GM23338 (cell line): ENCODE data around the gene HJURP. TPM values are rescaled to one million over a fixed set of nuclear protein-coding genes. Genes with fewer than 3 reads are reported as not detected.

Source experiments
- ATAC-seq: fragments of 200-7000 bp; cut with Tn5 transposase; 3 replicates; pipeline ENCODE4 v1.9.1; 2020
- DNase-seq: peaks from one replicate; pipeline ENCODE4 v3.0.0-alpha.2; 2015; ENCODE audit warnings: low spot score
- H2AFZ ChIP-seq: fragments of 200-600 bp; sonication (generic); 2 replicates; pipeline ENCODE4 v1.8.0; 2016; ENCODE audit warnings: antibody characterized with exemption, mild to moderate bottlenecking, moderate library complexity
- H3F3A ChIP-seq: fragments of 200-600 bp; sonication (generic); replicated peaks from 2 replicates; pipeline ENCODE4 v1.8.0; 2017; ENCODE audit warnings: antibody characterized with exemption, mixed run types, low read depth
- H3K27ac ChIP-seq: fragments of 200-600 bp; sonication (generic); 2 replicates; pipeline ENCODE4 v1.6.1; 2016; ENCODE audit warnings: low read depth
- H3K27me3 ChIP-seq: fragments of 200-600 bp; sonication (generic); 2 replicates; pipeline ENCODE4 v1.8.0; 2016; ENCODE audit warnings: mild to moderate bottlenecking, mixed run types, moderate library complexity; ENCODE audit not compliant: insufficient read depth
- H3K36me3 ChIP-seq: fragments of 200-600 bp; sonication (generic); 2 replicates; pipeline ENCODE4 v1.8.0; 2016; ENCODE audit warnings: mild to moderate bottlenecking; ENCODE audit not compliant: insufficient read depth
- H3K4me1 ChIP-seq: fragments of 200-600 bp; sonication (generic); 2 replicates; pipeline ENCODE4 v1.8.0; 2016; ENCODE audit warnings: mild to moderate bottlenecking, moderate library complexity; ENCODE audit not compliant: insufficient read depth
- H3K4me2 ChIP-seq: fragments of 200-600 bp; sonication (generic); 2 replicates; pipeline ENCODE4 v1.7.1; 2017; ENCODE audit warnings: mixed run types
- H3K4me3 ChIP-seq: fragments of 200-600 bp; sonication (generic); 2 replicates; pipeline ENCODE4 v1.6.1; 2016; ENCODE audit warnings: mixed run types
- H3K79me2 ChIP-seq: fragments of 200-600 bp; sonication (generic); replicated peaks from 2 replicates; pipeline ENCODE4 v1.8.0; 2017; ENCODE audit warnings: mild to moderate bottlenecking; ENCODE audit not compliant: insufficient read depth
- H3K9me2 ChIP-seq: fragments of 200-600 bp; sonication (generic); 2 replicates; pipeline ENCODE4 v1.8.0; 2017; ENCODE audit not compliant: insufficient read depth
- H4K20me1 ChIP-seq: fragments of 200-600 bp; sonication (generic); replicated peaks from 2 replicates; pipeline ENCODE4 v1.8.0; 2017; ENCODE audit warnings: mild to moderate bottlenecking; ENCODE audit not compliant: insufficient read depth
- H3K27ac Mint-ChIP-seq: 2 replicates; pipeline ENCODE4 v1.8.0; 2020; ENCODE audit warnings: inconsistent platforms, mild to moderate bottlenecking, moderate library complexity, mixed read lengths
- H3K27me3 Mint-ChIP-seq: 3 replicates; pipeline ENCODE4 v1.8.0; 2022; ENCODE audit warnings: low read depth, mild to moderate bottlenecking, moderate library complexity, mixed read lengths, inconsistent platforms; ENCODE audit not compliant: insufficient read depth, poor library complexity
- H3K36me3 Mint-ChIP-seq: 3 replicates; pipeline ENCODE4 v1.8.0; 2021; ENCODE audit warnings: low read depth, mild to moderate bottlenecking, inconsistent platforms, moderate library complexity, mixed read lengths
- H3K4me1 Mint-ChIP-seq: 3 replicates; pipeline ENCODE4 v1.8.0; 2020; ENCODE audit warnings: mild to moderate bottlenecking, inconsistent platforms, mixed read lengths
- H3K4me3 Mint-ChIP-seq: 3 replicates; pipeline ENCODE4 v1.8.0; 2021; ENCODE audit warnings: moderate library complexity, mild to moderate bottlenecking, inconsistent platforms, mixed read lengths
- H3K9me3 Mint-ChIP-seq: 3 replicates; pipeline ENCODE4 v1.8.0; 2020; ENCODE audit warnings: moderate library complexity, mild to moderate bottlenecking, inconsistent platforms, mixed read lengths
- NANOG ChIP-seq: IDR thresholded peaks from 2 replicates; pipeline ENCODE4 v1.6.1; 2016; ENCODE audit warnings: antibody characterized with exemption, borderline replicate concordance
- POLR2AphosphoS5 ChIP-seq: IDR thresholded peaks from 2 replicates; pipeline ENCODE4 v1.6.1; 2016; ENCODE audit warnings: antibody characterized with exemption, low read depth
- ZNF114 ChIP-seq: fragments of 250-450 bp; sonication (Bioruptor Pico); IDR thresholded peaks from 2 replicates; pipeline ENCODE4 v1.5.0; 2020; ENCODE audit warnings: mild to moderate bottlenecking, moderate library complexity
- polyA plus RNA-seq: library from polyadenylated mRNA; unstranded; fragments of >200 nt; fragmentation: Nextera tagmentation; extraction: Ambion mirVana; gene quantifications from 2 replicates; pipeline ENCODE4 v1.2.1, GENCODE V29; 2016
- total RNA-seq: library from RNA; depleted of rRNA; stranded (reverse); fragments of >200 nt; shearing (Covaris generic); gene quantifications from 2 replicates; pipeline ENCODE4 v1.2.3, GENCODE V29; 2014
- TF ChIP-seq, protein P1 (sequence below), 2 experiments: fragments of 200-600 bp in 1 of 2; sonication (generic) in 1 of 2; conservative IDR thresholded peaks; 2 replicates each; pipeline versions ENCODE4 v1.5.1 to v1.6.1; 2016 to 2017; ENCODE audit warnings: antibody characterized with exemption in 2 of 2, low read depth in 2 of 2, mild to moderate bottlenecking in 2 of 2, moderate library complexity in 1 of 2
- TF ChIP-seq, protein P2 (sequence below): IDR thresholded peaks from one replicate; pipeline ENCODE4 v1.6.1; 2018; ENCODE audit warnings: antibody characterized with exemption; ENCODE audit not compliant: unreplicated experiment

The HJURP gene
- total and polyA plus RNA-seq, 2 experiments from 2014 or later = 42.9 to 49.2 TPM

DNA sequence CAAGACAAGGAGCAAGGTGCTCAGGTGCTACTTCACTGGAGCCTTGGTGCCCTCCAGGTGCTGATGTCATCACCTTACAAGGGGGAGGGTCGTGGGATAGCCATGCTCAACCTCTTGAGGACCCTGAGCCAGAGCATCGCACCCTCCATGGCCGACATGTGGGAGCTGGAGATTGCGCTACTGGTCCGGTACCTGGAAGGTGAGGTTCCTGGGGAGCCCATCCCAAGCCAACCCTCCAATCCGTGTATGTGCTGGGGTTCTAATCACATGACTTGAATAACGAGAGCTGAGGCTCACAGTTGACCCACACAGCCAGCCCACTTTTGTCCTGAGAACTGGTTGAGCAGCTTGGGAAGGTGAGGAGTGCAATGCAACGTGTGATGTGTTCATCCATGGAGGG, 50.3 kb downstream of the HJURP start:
- ATAC-seq (no peak), DNase-seq (no peak)
- TF ChIP-seq, protein P1, sequence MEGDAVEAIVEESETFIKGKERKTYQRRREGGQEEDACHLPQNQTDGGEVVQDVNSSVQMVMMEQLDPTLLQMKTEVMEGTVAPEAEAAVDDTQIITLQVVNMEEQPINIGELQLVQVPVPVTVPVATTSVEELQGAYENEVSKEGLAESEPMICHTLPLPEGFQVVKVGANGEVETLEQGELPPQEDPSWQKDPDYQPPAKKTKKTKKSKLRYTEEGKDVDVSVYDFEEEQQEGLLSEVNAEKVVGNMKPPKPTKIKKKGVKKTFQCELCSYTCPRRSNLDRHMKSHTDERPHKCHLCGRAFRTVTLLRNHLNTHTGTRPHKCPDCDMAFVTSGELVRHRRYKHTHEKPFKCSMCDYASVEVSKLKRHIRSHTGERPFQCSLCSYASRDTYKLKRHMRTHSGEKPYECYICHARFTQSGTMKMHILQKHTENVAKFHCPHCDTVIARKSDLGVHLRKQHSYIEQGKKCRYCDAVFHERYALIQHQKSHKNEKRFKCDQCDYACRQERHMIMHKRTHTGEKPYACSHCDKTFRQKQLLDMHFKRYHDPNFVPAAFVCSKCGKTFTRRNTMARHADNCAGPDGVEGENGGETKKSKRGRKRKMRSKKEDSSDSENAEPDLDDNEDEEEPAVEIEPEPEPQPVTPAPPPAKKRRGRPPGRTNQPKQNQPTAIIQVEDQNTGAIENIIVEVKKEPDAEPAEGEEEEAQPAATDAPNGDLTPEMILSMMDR (conservative IDR thresholded peaks at IDR 0.05; ENCODE audit: low read depth in 2 of 2) = no peak
- TF ChIP-seq, protein P2, sequence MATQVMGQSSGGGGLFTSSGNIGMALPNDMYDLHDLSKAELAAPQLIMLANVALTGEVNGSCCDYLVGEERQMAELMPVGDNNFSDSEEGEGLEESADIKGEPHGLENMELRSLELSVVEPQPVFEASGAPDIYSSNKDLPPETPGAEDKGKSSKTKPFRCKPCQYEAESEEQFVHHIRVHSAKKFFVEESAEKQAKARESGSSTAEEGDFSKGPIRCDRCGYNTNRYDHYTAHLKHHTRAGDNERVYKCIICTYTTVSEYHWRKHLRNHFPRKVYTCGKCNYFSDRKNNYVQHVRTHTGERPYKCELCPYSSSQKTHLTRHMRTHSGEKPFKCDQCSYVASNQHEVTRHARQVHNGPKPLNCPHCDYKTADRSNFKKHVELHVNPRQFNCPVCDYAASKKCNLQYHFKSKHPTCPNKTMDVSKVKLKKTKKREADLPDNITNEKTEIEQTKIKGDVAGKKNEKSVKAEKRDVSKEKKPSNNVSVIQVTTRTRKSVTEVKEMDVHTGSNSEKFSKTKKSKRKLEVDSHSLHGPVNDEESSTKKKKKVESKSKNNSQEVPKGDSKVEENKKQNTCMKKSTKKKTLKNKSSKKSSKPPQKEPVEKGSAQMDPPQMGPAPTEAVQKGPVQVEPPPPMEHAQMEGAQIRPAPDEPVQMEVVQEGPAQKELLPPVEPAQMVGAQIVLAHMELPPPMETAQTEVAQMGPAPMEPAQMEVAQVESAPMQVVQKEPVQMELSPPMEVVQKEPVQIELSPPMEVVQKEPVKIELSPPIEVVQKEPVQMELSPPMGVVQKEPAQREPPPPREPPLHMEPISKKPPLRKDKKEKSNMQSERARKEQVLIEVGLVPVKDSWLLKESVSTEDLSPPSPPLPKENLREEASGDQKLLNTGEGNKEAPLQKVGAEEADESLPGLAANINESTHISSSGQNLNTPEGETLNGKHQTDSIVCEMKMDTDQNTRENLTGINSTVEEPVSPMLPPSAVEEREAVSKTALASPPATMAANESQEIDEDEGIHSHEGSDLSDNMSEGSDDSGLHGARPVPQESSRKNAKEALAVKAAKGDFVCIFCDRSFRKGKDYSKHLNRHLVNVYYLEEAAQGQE = no peak
- no peak for TF ChIP-seq POLR2AphosphoS5
- no peak for TF ChIP-seq ZNF114
- Histone ChIP-seq H3K79me2 (no peaks in the 10 kb centered on the region), H3F3A (no peaks in the 10 kb centered on the region), H3K4me3 (no peak overlapping the region), H3K9me2 (no peaks in the 10 kb centered on the region), H2AFZ (no peak overlapping the region), H3K36me3 (no peaks in the 10 kb centered on the region), H3K4me1 (no peaks in the 10 kb centered on the region), H4K20me1 (no peaks in the 10 kb centered on the region), H3K4me2 (no peak overlapping the region), H3K27ac (no peak overlapping the region), H3K27me3 (no peaks in the 10 kb centered on the region)
- peaks cover 3% of the 10 kb centered on the region for H3K27me3 Mint-ChIP-seq
- peaks cover 14% of the 10 kb centered on the region for H3K9me3 Mint-ChIP-seq
- no peak overlapping the region for H3K27ac Mint-ChIP-seq
- H3K4me1 Mint-ChIP-seq = no peaks in the 10 kb centered on the region
- no peak overlapping the region for H3K4me3 Mint-ChIP-seq
- no peaks in the 10 kb centered on the region for H3K36me3 Mint-ChIP-seq

DNA sequence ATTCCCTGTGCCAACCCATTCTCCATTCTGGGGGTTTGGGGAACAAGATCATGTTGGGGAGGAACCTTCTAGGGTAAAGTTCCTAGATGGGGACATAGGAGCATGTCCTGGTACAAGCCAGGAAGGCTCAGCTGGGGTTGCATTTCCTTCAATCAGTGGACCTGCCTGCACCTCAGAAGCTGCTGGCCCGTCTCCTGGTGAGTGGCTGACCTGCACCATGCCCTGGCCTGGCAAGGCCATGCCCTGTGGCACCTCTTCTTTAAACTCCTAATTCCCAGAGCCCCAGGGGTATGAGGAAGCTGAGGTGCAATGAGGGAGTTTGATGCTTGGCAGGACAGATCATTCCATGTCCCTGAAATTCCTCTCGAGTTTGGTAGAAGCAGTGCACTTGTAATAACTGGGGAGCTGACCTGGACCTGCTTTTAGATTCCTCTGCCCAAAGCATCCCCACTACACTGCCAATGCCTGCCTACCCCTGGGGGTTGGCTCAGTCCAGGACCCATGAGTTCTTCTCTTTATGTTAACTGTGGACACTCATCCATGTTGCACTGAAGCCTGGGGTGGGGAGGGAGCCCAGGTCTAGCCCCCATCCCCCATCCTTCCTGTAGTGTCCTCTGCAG, 50.9 kb downstream of the HJURP start:
- no peaks in the 10 kb centered on the region for H3K4me1 ChIP-seq
- TF ChIP-seq NANOG = no peak

More for the DNA sequence above, 50.9 kb downstream of the HJURP start:
- Histone ChIP-seq H2AFZ (no peak overlapping the region), H3K27me3 (no peaks in the 10 kb centered on the region), H3K27ac (no peak overlapping the region), H3K79me2 (no peaks in the 10 kb centered on the region), H4K20me1 (no peaks in the 10 kb centered on the region), H3F3A (no peaks in the 10 kb centered on the region), H3K4me2 (no peak overlapping the region), H3K9me2 (no peaks in the 10 kb centered on the region), H3K36me3 (no peaks in the 10 kb centered on the region), H3K4me3 (no peak overlapping the region)
- Mint-ChIP-seq H3K4me3 (no peak overlapping the region), H3K9me3 (peaks cover 15% of the 10 kb centered on the region), H3K27me3 (peaks cover 3% of the 10 kb centered on the region), H3K27ac (no peak overlapping the region), H3K4me1 (no peaks in the 10 kb centered on the region), H3K36me3 (no peaks in the 10 kb centered on the region; the same call in 2 of the 3 replicates)
- no peak for ATAC-seq
- DNase-seq = no peak
